GM12873 (cell line): ENCODE measurements around the gene PHACTR3.

Experiments
- TF ChIP-seq, protein P1 (sequence below): IDR thresholded peaks from 2 replicates; pipeline ENCODE4 v1.5.1; 2012; ENCODE audit warnings: low read depth, mild to moderate bottlenecking, moderate library complexity, low read length, control low read depth; ENCODE audit not compliant: insufficient read depth; ENCODE audit errors: missing control alignments

Gene PHACTR3

DNA sequence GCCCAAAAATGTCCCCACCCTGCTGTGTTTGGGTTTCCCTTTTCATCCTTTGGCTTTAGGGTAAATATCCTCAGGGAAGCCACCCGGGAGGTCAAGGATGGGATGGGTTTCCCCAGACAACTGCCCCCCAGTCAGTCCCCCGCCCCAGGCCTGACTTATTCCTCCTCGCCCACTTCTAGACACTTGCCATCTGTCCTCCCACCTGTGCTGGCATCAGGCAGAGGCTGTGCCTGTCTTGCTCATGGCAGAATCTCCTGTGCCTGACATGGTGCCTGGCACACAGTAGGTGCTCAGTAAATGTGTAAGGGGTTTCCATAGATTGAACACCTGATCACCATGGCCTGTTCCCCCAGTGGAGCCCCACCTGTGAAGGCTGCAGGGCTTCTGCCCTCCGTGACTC is 141.8 kb downstream of the PHACTR3 start:
- TF ChIP-seq, protein P1, sequence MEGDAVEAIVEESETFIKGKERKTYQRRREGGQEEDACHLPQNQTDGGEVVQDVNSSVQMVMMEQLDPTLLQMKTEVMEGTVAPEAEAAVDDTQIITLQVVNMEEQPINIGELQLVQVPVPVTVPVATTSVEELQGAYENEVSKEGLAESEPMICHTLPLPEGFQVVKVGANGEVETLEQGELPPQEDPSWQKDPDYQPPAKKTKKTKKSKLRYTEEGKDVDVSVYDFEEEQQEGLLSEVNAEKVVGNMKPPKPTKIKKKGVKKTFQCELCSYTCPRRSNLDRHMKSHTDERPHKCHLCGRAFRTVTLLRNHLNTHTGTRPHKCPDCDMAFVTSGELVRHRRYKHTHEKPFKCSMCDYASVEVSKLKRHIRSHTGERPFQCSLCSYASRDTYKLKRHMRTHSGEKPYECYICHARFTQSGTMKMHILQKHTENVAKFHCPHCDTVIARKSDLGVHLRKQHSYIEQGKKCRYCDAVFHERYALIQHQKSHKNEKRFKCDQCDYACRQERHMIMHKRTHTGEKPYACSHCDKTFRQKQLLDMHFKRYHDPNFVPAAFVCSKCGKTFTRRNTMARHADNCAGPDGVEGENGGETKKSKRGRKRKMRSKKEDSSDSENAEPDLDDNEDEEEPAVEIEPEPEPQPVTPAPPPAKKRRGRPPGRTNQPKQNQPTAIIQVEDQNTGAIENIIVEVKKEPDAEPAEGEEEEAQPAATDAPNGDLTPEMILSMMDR, result no peak

- TF ChIP-seq, protein P1, result no peak
These were observed 143.6 kb downstream of the PHACTR3 start for GRCh38 chr20:59747671-59748515.

- TF ChIP-seq, protein P1, result no peak
These were observed 144.4 kb downstream of the PHACTR3 start for GRCh38 chr20:59748619-59749191.

DNA sequence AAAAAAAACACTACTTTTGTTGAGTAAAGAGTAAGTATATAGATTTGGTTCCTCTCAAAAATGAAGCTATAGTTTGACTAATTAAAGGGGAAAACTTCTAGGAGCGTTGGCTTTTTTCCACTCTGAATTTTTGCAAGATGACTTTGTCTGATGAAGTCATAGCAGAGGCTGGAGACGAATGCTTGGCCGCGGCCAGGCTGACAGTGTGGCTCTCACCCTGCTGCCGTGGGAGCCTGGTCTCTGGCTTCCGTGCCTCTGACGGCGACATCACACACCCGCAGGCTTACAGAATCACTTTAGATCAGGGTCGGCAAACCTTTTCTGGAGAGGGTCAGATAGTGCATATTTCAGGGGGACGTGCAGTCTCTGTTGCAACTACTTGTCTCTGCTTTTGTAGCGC is 145.0 kb downstream of the PHACTR3 start:
- TF ChIP-seq, protein P1, result no peak

GRCh38 chr20:59750209-59750840 is 146.0 kb downstream of the PHACTR3 start:
- TF ChIP-seq, protein P1, result no peak

- TF ChIP-seq, protein P1, result peak; percentile 91
These were observed 146.9 kb downstream of the PHACTR3 start for GRCh38 chr20:59751075-59751711.
